Kidney capillary endothelial cell (primary cell): Measurements from ENCODE around the gene KRT6A.
"Not testable (repeated sequence)": the region's sequence is repeated elsewhere in the genome, so short reads cannot be mapped to it uniquely, and the experiment has no call there.

Experiments used
- DNase-seq: peaks from one replicate; pipeline ENCODE4 v3.0.0-alpha.2; 2018; ENCODE audit warnings: low spot score

Gene KRT6A

DNA sequence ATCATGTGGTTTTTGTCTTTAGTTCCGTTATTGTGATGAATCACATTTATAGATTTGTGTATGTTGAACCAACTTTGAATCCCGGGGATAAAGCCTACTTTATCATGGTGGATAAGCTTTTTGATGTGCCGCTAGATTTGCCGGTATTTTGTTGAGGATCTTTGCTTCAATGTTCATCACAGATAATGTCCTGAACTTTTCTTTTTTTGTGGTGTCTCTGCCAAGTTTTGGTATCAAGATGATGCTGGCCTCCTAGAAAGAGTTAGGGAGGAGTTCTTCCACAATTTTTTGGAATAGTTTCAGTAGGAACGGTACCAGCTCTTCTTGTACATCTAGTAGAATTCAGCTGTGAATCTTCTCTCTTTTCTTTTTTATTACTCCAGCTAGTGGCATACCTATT lies 34.2 kb downstream of the KRT6A start:
- no peak for DNase-seq

DNA sequence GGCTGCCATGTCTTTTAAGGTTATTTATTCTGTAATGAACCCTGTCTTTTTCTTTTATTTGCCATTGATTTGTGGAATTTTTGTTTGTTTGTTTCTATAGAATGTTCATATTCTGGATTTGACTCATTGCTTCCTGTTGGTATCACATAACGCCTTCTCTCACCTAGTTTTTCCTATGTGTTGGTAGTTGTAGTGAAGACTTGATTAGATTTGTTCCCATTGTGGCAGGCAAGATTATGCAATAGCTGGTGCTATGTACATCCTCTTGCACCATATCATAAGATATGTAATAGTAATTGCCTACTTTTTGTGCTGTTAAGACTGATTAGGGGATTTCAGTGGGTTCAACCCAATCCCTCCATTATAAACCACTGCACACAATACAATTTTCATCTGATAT lies 37.2 kb downstream of the KRT6A start:
- no peak for DNase-seq

DNA sequence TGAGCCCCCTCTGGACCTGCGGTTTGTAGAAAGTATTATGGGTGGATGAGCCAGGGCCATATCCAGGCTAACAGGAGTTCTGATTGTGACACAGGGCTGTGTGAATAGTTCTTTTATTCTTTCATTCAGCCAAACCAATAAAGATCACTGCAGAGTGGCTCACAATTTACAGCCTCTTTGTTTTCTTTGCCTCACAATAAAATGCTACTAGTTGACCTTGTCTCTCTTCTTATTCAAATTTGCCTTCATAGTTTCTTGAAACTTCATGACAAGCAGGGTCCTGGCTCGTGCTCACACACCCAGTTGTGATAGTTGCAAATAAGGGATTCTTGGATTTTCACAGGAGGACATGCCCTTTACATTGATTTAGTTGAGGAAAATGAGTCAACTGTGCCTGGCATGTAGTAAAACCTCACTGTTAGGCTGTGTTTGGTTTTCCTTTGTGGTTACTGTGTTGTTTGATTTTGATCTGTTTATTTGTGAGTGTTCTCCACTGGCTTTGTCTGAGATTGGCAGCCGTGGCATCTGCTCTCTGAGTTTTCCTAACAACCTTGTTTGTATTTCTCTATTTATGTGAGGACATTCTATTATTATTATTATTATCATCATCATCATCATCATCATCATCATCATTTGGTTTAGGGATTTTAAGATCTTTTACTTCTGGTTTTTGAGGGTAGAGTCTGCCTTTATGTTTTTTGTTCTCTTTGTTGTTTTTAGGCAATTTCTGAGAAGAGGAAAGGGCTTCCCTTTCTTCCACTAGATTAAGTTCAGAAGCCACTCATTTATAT lies 38.5 kb downstream of the KRT6A start:
- no peak for DNase-seq

DNA sequence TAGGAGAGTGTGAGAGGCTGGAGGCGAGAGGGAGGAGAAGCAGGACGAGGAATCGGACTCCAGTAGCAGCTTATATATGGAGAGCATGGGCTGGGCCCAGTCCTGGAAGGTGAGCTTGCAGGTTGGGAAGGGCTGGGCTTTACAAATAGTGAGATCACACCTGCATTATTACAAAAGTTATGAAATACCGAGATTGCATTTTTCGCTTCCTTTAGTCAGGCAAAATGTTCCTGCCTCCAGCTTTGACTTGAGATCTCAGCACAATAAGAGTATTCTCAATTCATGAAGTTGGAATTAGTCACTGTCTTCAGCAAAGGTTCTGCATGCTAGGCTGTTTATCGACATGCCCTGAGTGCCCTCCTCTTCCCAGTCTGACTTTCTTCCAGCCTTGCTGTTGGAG lies 41.0 kb downstream of the KRT6A start, which contains the start of gene KRT6B:
Gene KRT6B, minus strand, starts transcription at position 46 of the 400 bp plus-strand sequence. CDS start 68 bp downstream, outside the sequence.
- DNase-seq = no peak

DNA sequence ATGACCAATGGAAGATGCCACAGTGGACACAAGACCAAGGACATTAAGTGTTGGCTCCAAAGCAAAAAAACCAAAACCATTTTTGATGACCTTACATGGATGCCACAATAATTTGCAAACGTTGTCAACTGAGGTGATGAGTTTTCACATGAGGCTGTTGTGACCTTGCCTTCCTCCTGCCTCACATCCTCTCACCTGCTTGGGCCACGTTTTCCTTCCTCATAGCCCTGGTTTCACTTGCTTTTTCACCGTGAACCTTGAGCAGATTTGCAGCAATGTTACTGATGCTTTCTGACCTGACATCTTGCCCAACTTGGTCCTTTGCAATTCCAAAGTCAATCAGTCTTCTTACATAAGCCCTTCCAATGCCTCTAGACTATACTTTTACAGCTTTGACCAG lies 44.8 kb downstream of the KRT6A start:
- no peak for DNase-seq

DNA sequence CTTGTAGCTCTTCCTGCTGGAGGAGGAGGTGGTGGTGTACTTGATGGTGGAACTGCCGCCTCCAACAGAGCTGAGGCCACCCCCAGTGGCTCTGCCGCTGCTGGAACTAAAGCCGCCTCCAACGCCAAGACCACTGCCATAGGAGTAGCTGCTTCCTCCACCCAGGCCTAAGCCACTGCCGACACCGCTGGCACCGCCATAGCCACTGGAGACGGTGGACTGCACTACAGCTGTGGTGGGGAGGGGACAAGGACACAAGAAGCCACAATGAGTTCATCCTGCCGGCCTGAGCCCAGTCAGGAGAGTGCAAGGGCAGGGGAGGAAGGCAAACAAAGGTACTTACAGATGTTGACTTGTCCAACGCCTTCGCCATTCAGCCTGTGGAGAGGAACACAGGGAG lies 45.9 kb downstream of the KRT6A start:
- DNase-seq = not testable (repeated sequence)

DNA sequence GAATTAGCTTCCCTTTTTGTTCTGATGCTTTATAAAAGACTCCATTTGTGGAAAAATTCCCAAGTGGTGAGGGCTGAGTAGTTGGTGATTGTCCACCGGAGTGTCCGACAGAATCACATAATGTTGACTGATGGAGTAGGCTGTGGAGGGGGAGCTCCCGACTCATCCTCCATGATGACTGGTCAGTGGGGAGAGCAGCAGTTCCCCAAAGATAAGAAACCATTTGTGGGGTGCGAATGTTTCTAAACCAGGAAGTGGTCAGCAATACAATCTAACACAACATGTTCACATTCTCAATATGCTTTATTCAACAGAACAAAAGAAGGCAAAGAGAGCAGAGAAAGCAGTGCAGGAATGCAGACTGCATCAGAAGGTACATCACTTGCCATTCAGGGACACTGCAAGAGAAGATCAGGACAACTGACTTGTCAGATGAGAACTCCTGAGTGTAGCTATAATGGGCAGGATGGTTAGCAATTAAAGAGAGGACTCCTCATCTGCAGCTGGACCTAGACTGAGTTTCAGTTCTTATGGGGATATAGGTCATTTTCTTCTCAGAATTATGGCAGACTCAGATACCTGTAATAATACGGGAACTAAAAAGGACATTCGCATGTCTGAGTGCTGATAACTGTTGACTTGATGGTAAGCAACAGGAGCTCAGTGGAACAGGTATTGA lies 46.6 kb downstream of the KRT6A start:
- no peak for DNase-seq

DNA sequence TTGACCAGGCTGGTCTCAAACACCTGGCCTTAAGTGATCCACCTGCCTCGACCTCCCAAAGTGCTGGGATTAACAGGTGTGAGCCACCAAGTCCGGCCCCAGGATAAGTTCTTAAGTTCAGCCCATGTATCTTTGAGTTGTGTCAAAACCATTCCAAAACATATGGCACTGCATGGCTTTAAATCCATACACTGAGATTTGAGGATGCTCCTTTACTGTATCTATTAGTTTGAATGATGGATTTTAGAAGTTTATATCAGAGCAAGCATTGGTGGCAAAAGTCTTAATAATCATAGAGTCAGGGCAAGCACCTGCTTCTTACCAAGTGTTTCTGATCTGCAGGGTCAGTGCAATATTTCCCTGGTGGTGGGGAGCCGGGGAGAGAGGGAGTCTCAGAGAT lies 47.2 kb downstream of the KRT6A start:
- no peak for DNase-seq

DNA sequence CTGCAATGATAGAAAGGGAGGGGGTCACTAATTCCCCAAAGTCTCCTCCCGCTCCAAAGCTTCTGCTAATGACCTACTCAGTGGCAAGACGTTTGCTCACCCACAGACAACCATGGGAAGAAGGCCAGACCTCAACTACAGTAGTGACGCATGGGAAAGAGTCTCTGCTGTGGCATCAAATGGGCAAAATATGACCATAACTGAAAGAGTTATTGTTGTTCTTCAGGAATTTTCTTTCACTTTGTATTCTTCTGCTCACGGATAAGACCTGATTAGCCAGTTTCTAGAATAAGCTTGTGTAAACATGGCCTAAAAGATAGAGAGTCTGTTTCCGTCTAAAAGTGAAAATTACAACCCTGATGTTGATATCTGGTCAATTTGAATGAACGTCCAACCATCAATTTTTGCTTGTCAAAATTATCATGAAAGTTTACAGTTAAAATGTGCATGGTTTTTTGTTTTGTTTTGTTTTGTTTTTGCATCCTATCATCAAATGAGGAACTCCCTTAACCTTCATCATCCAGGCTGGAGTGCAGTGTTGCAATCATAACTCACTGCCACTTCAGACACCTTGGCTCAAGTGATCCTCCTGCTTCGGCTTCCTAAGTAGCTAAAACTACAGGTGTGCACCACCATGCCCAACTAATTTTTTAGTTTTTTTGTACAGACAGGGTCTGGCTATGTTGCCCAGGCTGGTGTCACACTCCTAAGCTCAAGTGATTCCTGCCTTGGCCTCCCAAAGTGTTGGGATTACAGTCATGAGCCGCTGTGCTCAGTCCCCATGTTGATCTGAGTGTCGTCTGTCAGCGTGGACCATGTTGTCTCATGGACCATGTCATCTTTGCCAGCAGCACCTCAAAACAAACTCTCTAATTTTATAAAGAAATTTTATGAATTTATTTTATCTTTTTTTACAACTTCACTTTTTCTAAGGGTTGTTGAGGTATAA lies 48.1 kb downstream of the KRT6A start:
- no peak for DNase-seq

DNA sequence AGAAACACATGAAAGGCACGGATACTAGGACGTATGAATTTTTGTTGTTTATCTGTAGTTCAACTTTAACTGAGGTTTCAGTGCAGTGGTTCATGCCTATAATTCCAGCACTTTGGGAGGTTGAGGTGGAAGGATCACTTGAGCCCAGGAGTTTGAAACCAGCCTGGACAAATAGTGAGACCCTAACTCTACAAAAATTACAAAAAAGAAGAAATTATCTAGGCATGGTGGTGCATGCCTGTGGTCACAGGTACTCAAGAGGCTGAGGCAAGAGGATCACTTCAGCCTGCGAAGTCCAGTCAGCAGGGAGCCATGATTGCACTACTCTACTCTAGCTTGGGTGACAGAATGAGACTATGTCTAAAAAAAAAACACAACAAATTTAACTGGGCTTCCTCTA lies 49.1 kb downstream of the KRT6A start:
- DNase-seq = no peak

DNA sequence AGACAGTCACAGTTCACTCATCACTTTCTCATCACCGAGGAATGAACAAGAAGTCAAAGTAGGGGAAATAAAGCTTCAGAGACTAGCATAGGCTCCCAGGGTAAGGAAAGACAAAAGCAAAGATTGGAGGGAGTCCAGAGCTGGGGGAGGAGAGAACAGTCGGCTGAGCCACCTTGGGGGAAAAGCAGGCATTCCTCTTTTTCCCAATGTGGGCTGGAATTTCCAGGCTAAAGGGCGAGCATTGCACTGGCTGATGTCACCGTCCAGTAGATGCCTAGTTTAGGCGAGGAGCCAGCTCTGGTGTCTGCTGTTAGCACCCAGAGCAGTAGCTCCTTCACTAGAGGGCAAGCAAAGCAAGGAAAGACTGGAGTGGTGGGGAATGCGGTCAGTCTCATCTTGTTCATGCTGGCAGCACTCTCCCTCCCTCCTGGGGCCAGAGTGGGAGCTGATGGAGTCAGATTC lies 50.4 kb downstream of the KRT6A start:
- no peak for DNase-seq

DNA sequence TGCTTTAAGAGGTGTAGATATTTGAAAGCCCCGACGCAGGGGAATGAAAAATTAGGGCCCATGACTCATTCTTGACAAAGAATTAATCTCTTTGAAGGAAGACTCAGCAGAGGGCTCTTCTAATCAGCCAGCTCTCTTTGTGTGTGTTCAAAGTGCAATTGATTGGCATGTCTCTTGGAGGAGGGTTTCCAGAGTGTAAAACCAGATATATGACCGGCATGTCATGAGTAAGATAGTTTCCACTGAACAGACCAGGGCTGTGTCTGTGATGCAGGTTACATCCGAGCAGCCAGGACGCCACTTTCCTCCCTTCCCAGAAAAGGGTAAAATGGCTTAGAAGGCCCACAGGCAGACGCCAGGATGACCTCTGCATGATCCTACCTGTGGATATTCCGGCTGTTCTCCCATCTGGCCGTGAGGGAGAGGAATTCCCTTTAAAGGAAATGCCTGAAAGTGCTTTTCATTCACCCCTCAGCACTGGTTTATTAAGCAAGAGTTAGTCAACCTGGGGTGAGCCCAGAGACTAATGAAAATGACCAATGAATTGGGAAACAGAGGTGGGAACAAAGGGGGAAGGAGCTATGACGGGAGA lies 51.6 kb downstream of the KRT6A start:
- no peak for DNase-seq

DNA sequence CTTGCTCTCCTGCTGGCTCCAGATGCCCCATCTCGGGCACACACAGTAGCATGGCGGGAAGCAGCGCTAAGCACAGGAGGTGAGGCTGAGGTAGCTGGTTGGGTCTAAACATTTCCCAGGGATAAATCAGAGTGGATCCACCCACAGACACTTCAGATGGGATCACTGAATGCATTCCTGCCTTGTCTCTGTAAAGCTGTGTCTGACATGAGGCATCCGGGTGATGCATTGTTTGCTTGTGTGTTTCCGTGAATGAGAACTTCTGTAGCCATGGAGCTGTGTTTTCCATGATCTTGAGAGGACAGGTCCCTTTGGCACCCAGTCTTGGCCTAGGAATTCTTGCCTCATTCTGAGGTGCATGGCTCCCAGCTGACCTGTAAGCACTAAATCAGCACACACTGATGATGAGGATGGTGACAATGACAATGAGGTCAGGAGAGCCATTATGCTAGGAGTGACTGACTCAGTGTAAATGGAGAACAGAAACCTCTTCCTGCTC lies 52.2 kb downstream of the KRT6A start:
- no peak for DNase-seq

DNA sequence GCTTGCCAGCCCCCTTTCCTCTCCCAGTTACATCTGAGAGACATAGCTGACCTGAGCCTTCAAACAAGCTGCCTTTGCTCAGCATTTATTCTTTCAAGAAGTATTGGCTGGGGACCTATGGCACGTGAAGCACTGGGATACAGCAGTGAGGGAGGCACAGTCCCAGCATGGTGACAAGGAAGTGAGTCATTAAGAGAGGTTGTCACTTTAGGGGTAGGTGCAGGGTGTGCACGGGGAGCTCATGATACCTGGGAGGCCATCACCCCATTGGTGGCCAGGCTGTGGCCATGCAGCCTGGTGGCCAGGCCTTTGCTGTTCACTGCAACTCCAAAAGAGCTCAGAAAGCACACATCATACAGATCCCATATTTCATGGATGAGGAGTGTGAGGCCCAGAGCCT lies 53.2 kb downstream of the KRT6A start:
- DNase-seq = no peak

DNA sequence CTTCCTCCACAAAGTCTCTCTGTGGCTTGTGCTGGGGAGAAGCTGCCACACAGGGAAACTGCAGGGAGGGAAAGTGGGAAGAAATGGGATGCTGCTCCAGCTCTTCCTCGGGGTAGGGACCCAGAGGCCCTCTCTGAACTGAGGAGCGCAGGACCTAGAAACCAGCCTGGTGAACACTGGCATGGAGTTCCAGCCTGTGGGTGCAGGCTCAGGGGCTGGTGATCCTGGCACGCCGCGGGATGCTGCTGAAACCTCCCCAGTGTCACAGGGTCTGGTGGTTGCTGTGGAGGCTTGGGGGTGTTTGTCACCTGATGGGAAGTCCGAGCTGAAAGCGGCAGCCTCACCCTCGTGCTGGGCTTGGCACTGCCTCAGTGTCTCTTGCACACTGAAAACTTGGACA lies 53.6 kb downstream of the KRT6A start:
- DNase-seq = no peak

DNA sequence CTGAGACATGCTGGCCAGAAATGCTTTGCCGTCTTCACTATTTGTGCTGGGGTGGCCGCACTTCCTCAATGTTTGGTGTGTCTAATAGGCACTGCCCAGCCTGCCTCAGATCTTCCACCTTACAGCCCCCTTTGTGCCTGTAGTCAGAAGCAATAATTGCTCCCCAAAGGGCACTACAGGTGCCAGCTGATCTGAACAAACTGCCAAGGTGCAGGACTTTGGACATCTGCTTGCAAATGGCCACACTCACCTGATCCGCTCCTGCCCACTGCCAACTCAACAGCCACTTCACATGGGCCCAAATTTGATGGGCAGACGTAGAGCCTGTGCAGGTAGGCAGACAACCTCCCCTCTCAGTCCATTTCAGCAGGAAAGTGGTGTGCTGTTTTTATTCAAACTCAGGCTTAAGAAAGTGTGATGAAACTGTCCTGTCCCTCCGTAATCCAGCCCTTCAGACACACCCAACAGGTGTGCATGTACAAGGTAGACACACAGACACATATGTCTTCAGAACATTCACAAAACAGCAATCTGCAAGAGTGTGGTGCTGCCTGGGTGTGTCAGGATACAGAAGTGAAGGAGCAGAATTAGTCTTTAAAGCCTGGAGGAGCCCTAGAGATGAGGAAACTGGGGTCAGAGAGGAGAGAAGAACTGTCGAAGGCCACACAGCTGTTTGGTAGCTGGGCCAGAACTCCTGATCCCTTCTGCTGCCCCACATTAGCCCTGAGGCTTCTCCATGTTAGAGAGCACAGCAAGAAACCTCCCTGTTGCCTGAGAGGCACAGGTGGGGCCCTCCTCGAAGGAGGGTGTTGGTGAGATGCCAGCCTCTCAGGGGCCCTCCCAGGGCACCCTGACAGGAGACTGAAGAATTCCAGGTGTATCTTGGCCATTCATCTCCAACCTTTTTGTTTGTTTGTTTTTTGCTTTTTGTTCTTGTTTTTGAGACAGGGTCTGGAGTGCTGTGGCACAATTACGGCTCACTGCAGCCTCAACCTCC lies 54.5 kb downstream of the KRT6A start:
- DNase-seq = no peak

DNA sequence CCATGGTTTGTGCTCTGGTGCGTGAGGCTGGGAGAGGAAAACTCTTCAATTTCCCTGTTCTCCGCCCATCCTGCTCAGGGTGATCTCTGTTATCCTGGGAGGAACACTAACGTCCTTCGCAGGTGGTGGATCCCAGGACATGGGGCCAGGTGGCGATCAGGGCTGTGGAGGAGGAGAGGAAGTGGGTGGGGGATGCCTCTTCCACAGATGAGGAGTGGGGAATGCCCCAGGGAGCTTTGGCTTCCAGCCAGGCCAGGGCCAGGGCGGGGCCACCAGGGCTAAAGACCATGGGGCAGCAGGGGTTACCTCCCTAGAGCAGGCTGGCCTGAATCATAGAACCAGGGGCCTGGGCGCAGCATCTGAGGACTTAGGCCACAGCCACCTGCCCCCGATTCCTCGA lies 55.5 kb downstream of the KRT6A start:
- DNase-seq = no peak
